HCT116 (cell line): Measurements from ENCODE around the gene SUV39H1. TPM values are rescaled to one million over a fixed set of nuclear protein-coding genes. Genes with fewer than 3 reads are reported as not detected.

Experiments used
- ATAC-seq: fragments of 200-7000 bp; cut with Tn5 transposase; 2 replicates; pipeline ENCODE4 v1.9.1; 2020; ENCODE audit warnings: mild to moderate bottlenecking, moderate library complexity
- BruUV-seq: library from RNA; stranded (reverse); fragments of 400-500 nt; replicated peaks from 2 replicates; lab custom pipeline; 2021; lab: Mats Ljungman, UMichigan
- CTCF ChIA-PET: fragments of 300-600 bp; sonication (Branson Sonifier 250); formaldehyde crosslinking; loops from one replicate; lab custom pipeline; 2021; ENCODE audit warnings: antibody characterized with exemption; lab: Charles Lee
- POLR2A ChIA-PET: fragments of 300-600, 350-600 bp; sonication (Branson Sonifier 250); formaldehyde crosslinking; loops from one replicate; lab custom pipeline; 2021; ENCODE audit warnings: antibody characterized with exemption; lab: Charles Lee
- RAD21 ChIA-PET, 2 experiments: fragments of 300-600 bp; sonication (Branson Sonifier 250); formaldehyde crosslinking; loops; one replicate each; lab custom pipeline; 2023; ENCODE audit warnings: low total read pairs in 2 of 2; ENCODE audit not compliant: uncharacterized antibody in 2 of 2, unreplicated experiment in 2 of 2, low non-redundant PET in 1 of 2; lab: Charles Lee
- DNase-seq: peaks from one replicate; pipeline ENCODE4 v3.0.0-alpha.2; 2010; ENCODE audit warnings: low read depth, low spot score
- H2AFZ ChIP-seq: fragments of 200-600 bp; shearing (Covaris generic), sonication (generic); 2 replicates; pipeline ENCODE4 v1.6.1; 2017; ENCODE audit warnings: low read depth, mixed run types, mixed read lengths, antibody characterized with exemption, low read length; ENCODE audit not compliant: poor library complexity, severe bottlenecking
- H3K27ac ChIP-seq: 2 replicates; pipeline ENCODE4 v1.5.1; 2012; ENCODE audit warnings: low read depth, low read length
- H3K27me3 ChIP-seq: fragments of 200-600 bp; sonication (generic); 2 replicates; pipeline ENCODE4 v1.6.1; 2016; ENCODE audit warnings: mixed run types, low read length, mixed read lengths; ENCODE audit not compliant: insufficient read depth
- H3K36me3 ChIP-seq, 2 experiments: fragments of 200-500 bp in 1 of 2; fragments of 200-600 bp in 1 of 2; sonication (Bioruptor generic) in 1 of 2; sonication (generic) in 1 of 2; 2 replicates each; pipeline versions ENCODE4 v1.5.1 to v1.6.1; 2014 to 2016; ENCODE audit warnings: low read length in 2 of 2, inconsistent platforms in 1 of 2, mixed read lengths in 1 of 2, mixed run types in 1 of 2; ENCODE audit not compliant: insufficient read depth in 2 of 2, control insufficient read depth in 1 of 2
- H3K4me1 ChIP-seq, 2 experiments: fragments of 200-600 bp in 1 of 2; sonication (generic) in 1 of 2; 2 replicates each; pipeline versions ENCODE4 v1.5.1 to v1.6.1; 2012 to 2017; ENCODE audit warnings: low read length in 2 of 2, inconsistent platforms in 1 of 2, mild to moderate bottlenecking in 1 of 2, mixed read lengths in 1 of 2, mixed run types in 1 of 2, moderate library complexity in 1 of 2; ENCODE audit not compliant: insufficient read depth in 2 of 2, control insufficient read depth in 1 of 2
- H3K4me2 ChIP-seq: fragments of 200-600 bp; sonication (generic); 2 replicates; pipeline ENCODE4 v1.6.1; 2017; ENCODE audit warnings: mixed run types, low read length, mixed read lengths
- H3K4me3 ChIP-seq, 2 experiments: fragments of 200-600 bp in 1 of 2; sonication (generic) in 1 of 2; replicated peaks in 1 of 2; 2 replicates each; pipeline ENCODE4 v1.5.1; 2011 to 2016; ENCODE audit warnings: low read length in 2 of 2, control low read depth in 1 of 2, low read depth in 1 of 2, mild to moderate bottlenecking in 1 of 2, mixed read lengths in 1 of 2, mixed run types in 1 of 2
- H3K79me2 ChIP-seq: fragments of 200-600 bp; sonication (generic); 2 replicates; pipeline ENCODE4 v1.6.1; 2017; ENCODE audit warnings: mild to moderate bottlenecking, mixed run types, low read length, moderate library complexity, mixed read lengths; ENCODE audit not compliant: insufficient read depth
- H3K9ac ChIP-seq: fragments of 200-600 bp; sonication (generic); 2 replicates; pipeline ENCODE4 v1.6.1; 2016; ENCODE audit warnings: low read length, mixed read lengths
- H3K9me2 ChIP-seq: fragments of 200-600 bp; sonication (generic), shearing (Covaris generic); 2 replicates; pipeline ENCODE4 v1.6.1; 2017; ENCODE audit warnings: mixed run types, mild to moderate bottlenecking, moderate library complexity; ENCODE audit not compliant: insufficient read depth
- H3K9me3 ChIP-seq, 2 experiments: fragments of 200-500 bp in 1 of 2; fragments of 200-600 bp in 1 of 2; sonication (Bioruptor generic) in 1 of 2; sonication (generic) in 1 of 2; 2 replicates each; pipeline ENCODE4 v1.6.1; 2014 to 2017; ENCODE audit warnings: low read length in 2 of 2, mixed read lengths in 2 of 2, inconsistent platforms in 1 of 2, low read depth in 1 of 2, mild to moderate bottlenecking in 1 of 2, mixed run types in 1 of 2, moderate library complexity in 1 of 2; ENCODE audit not compliant: control insufficient read depth in 1 of 2, insufficient read depth in 1 of 2
- H4K20me1 ChIP-seq: fragments of 200-600 bp; sonication (generic), shearing (Covaris generic); 2 replicates; pipeline ENCODE4 v1.6.1; 2017; ENCODE audit warnings: mixed run types, mild to moderate bottlenecking, moderate library complexity; ENCODE audit not compliant: insufficient read depth
- ATF3 ChIP-seq: IDR thresholded peaks from 2 replicates; pipeline ENCODE4 v1.6.1; 2012
- CEBPB ChIP-seq: IDR thresholded peaks from 2 replicates; pipeline ENCODE4 v1.6.1; 2012; ENCODE audit warnings: low read depth
- CTCF ChIP-seq, 3 experiments: fragments of 200-600 bp in 1 of 3; sonication (generic) in 1 of 3; IDR thresholded peaks in 2 of 3; conservative IDR thresholded peaks in 1 of 3; 2 replicates each; pipeline ENCODE4 v1.5.1; 2012 to 2017; ENCODE audit warnings: low read depth in 2 of 3, low read length in 2 of 3, antibody characterized with exemption in 1 of 3, borderline replicate concordance in 1 of 3, control low read depth in 1 of 3, mild to moderate bottlenecking in 1 of 3, mixed read lengths in 1 of 3, mixed run types in 1 of 3, moderate library complexity in 1 of 3; ENCODE audit not compliant: insufficient read depth in 1 of 3
- ELF1 ChIP-seq: IDR thresholded peaks from 2 replicates; pipeline ENCODE4 v1.6.1; 2012; ENCODE audit warnings: low read depth, borderline replicate concordance
- EZH2 ChIP-seq: fragments of 200-600 bp; sonication (generic); IDR thresholded peaks from 2 replicates; pipeline ENCODE4 v1.6.1; 2017; ENCODE audit warnings: antibody characterized with exemption, mixed run types
- EZH2phosphoT487 ChIP-seq: fragments of 200-600 bp; IDR thresholded peaks from 2 replicates; pipeline ENCODE4 v1.6.1; 2018; ENCODE audit warnings: antibody characterized with exemption, borderline replicate concordance
- JUND ChIP-seq: IDR thresholded peaks from 2 replicates; pipeline ENCODE4 v1.6.1; 2012
- MAX ChIP-seq: IDR thresholded peaks from 2 replicates; pipeline ENCODE4 v1.6.1; 2012
- POLR2A ChIP-seq: IDR thresholded peaks from 2 replicates; pipeline ENCODE4 v1.7.0; 2011; ENCODE audit warnings: borderline replicate concordance; ENCODE audit not compliant: insufficient read depth, insufficient read length; ENCODE audit errors: extremely low read depth
- POLR2AphosphoS5 ChIP-seq: IDR thresholded peaks from 2 replicates; pipeline ENCODE4 v1.6.1; 2011; ENCODE audit warnings: mild to moderate bottlenecking, low read depth, low read length, moderate library complexity
- RAD21 ChIP-seq: IDR thresholded peaks from 2 replicates; pipeline ENCODE4 v1.6.1; 2012; ENCODE audit warnings: low read depth, mild to moderate bottlenecking
- SIN3A ChIP-seq: IDR thresholded peaks from 2 replicates; pipeline ENCODE4 v1.6.1; 2012; ENCODE audit warnings: low read depth
- SP1 ChIP-seq: IDR thresholded peaks from 2 replicates; pipeline ENCODE4 v1.6.1; 2012; ENCODE audit warnings: low read depth
- SRF ChIP-seq: IDR thresholded peaks from 2 replicates; pipeline ENCODE4 v1.6.1; 2012; ENCODE audit warnings: low read depth
- TCF7L2 ChIP-seq: IDR thresholded peaks from 2 replicates; pipeline ENCODE4 v1.7.0; 2011; ENCODE audit warnings: borderline replicate concordance, inconsistent platforms; ENCODE audit not compliant: insufficient read depth, insufficient read length; ENCODE audit errors: extremely low read depth
- YY1 ChIP-seq: IDR thresholded peaks from 2 replicates; pipeline ENCODE4 v1.6.1; 2011; ENCODE audit warnings: low read length, low read depth, moderate library complexity, mild to moderate bottlenecking; ENCODE audit not compliant: insufficient replicate concordance; ENCODE audit errors: extremely low read depth
- ZBTB33 ChIP-seq: IDR thresholded peaks from 2 replicates; pipeline ENCODE4 v1.6.1; 2011; ENCODE audit warnings: mild to moderate bottlenecking, low read length, moderate library complexity; ENCODE audit not compliant: insufficient replicate concordance; ENCODE audit errors: extremely low read depth
- ZFX ChIP-seq: fragments of 450-650 bp; IDR thresholded peaks from 2 replicates; pipeline ENCODE4 v1.6.1; 2017
- ZNF274 ChIP-seq: fragments of 200-500 bp; sonication (Bioruptor generic); IDR thresholded peaks from 2 replicates; pipeline ENCODE4 v1.6.1; 2014; ENCODE audit warnings: mild to moderate bottlenecking, low read depth, low read length, inconsistent platforms
- intact Hi-C: fragments of 100-400 bp; cut with micrococcal nuclease; formaldehyde crosslinking; loops from 2 replicates; pipeline ENCODE4 v1.10.0; 2022
- total RNA-seq: library from RNA; stranded (reverse); gene quantifications from one replicate; pipeline ENCODE4 v1.2.1, GENCODE V29; 2021; ENCODE audit not compliant: unreplicated experiment

SUV39H1 gene
- total RNA-seq, 1 experiment from 2014 or later = 16.3 TPM

- TF ChIP-seq POLR2A (no peak), SIN3A (no peak), ZFX (no peak), EZH2 (no peak), ATF3 (no peak), SP1 (no peak), POLR2AphosphoS5 (no peak)
Measured at GRCh38 chrX:48700246-48700645, 3.7 kb downstream of the SUV39H1 start (continued).

GRCh38 chrX:48700951-48701653 lies 4.6 kb downstream of the SUV39H1 start:
- RAD21 ChIA-PET = no interaction called here
- BruUV-seq = no TSS peak
- DNase-seq (no peak), ATAC-seq (no peak)
- no peak overlapping the region for H3K9ac ChIP-seq
- CTCF ChIA-PET = no interaction called here
- no peak overlapping the region for H3K4me2 ChIP-seq
- 0 out of 2 replicates have a peak, but pooled peaks cover 4% of the 10 kb centered on the region for H4K20me1 ChIP-seq
- peaks cover 0 to 20% of the 10 kb centered on the region in 2 experiments; a peak in 3 of 4 replicates for H3K4me1 ChIP-seq
- H3K36me3 ChIP-seq = peaks cover 5 to 9% of the 10 kb centered on the region in 2 experiments; a peak in 3 of 4 replicates
- intact Hi-C loops = no loop called here
- peaks cover 56% of the 10 kb centered on the region for H3K79me2 ChIP-seq
- no peak overlapping the region for H3K4me3 ChIP-seq
- H3K9me2 ChIP-seq = no peaks in the 10 kb centered on the region
- POLR2A ChIA-PET = no interaction called here
- H3K27me3 ChIP-seq = no peaks in the 10 kb centered on the region
- no peaks in the 10 kb centered on the region for H3K9me3 ChIP-seq
- H2AFZ ChIP-seq = no peak overlapping the region
- H3K27ac ChIP-seq = no peak overlapping the region
- TF ChIP-seq CTCF (IDR thresholded peaks at IDR 0.05 in 2 of 3, conservative IDR thresholded peaks at IDR 0.05 in 1 of 3; ENCODE audit: borderline replicate concordance in 1 of 3, insufficient read depth in 1 of 3, low read depth in 2 of 3, low read length in 2 of 3) = no peak
- no peak for TF ChIP-seq ZNF274
- no peak for TF ChIP-seq ELF1
- no peak for TF ChIP-seq YY1
- no peak for TF ChIP-seq SP1
- TF ChIP-seq POLR2AphosphoS5 = no peak
- TF ChIP-seq RAD21 = no peak
- no peak for TF ChIP-seq TCF7L2
- TF ChIP-seq SRF = no peak
- no peak for TF ChIP-seq ZFX
- no peak for TF ChIP-seq EZH2phosphoT487
- no peak for TF ChIP-seq ATF3
- TF ChIP-seq JUND = no peak
- TF ChIP-seq CEBPB = no peak
- TF ChIP-seq ZBTB33 = no peak
- TF ChIP-seq POLR2A = no peak
- TF ChIP-seq MAX = no peak
